ENCODE data around the gene IVL. TPM values are rescaled to one million over a fixed set of nuclear protein-coding genes. Genes with fewer than 3 reads are reported as not detected.

IVL gene
- total RNA-seq, 2 experiments from 2014 or later = not detected

- Mint-ChIP-seq H3K36me3 (ENCODE audit: low read depth) (no peaks in the 10 kb centered on the region), H3K27me3 (ENCODE audit: low read depth) (no peaks in the 10 kb centered on the region), H3K9me3 (ENCODE audit: insufficient read depth) (no peaks in the 10 kb centered on the region), H3K4me1 (ENCODE audit: low read depth) (no peaks in the 10 kb centered on the region), H3K27ac (no peak overlapping the region), H3K4me3 (no peak overlapping the region)
- ATAC-seq (no peak), DNase-seq (no peak)
- CTCF ChIA-PET = no interaction called here
- POLR2A ChIA-PET = no interaction called here
Observed at GRCh38 chr1:152959801-152960451, 51.6 kb downstream of the IVL start.

- H3K9me3 Mint-ChIP-seq (ENCODE audit: insufficient read depth) = no peaks in the 10 kb centered on the region
- CTCF ChIA-PET = no interaction called here
- DNase-seq = no peak
Observed at GRCh38 chr1:152960452-152961044, 52.2 kb downstream of the IVL start.

More at GRCh38 chr1:152960452-152961044, 52.2 kb downstream of the IVL start:
- Mint-ChIP-seq H3K36me3 (ENCODE audit: low read depth) (no peaks in the 10 kb centered on the region), H3K27me3 (ENCODE audit: low read depth) (no peaks in the 10 kb centered on the region), H3K4me1 (ENCODE audit: low read depth) (no peaks in the 10 kb centered on the region), H3K27ac (no peak overlapping the region), H3K4me3 (no peak overlapping the region)
- POLR2A ChIA-PET = no interaction called here
- ATAC-seq = no peak

Other genes with a start within 250 kb of the IVL start
- gene LCE2D, start 245.2 kb upstream of the IVL start, total RNA-seq = not detected
- gene LCE2C, start 233.3 kb upstream of the IVL start, total RNA-seq = not detected
- not detected for gene LCE2B, start 222.4 kb upstream of the IVL start, total RNA-seq
- gene LCE2A, start 210.2 kb upstream of the IVL start, total RNA-seq = not detected
- not detected for gene LCE4A, start 200.4 kb upstream of the IVL start, total RNA-seq
- not detected for gene KPRP, start 150.5 kb upstream of the IVL start, total RNA-seq
- gene LCE1F, start 133.4 kb upstream of the IVL start, total RNA-seq = not detected
- gene LCE1E, start 122.3 kb upstream of the IVL start, total RNA-seq = not detected
- gene LCE1D, start 111.8 kb upstream of the IVL start, total RNA-seq = not detected
- gene LCE1C, start 101.9 kb upstream of the IVL start, total RNA-seq = not detected
- not detected for gene LCE1B, start 96.6 kb upstream of the IVL start, total RNA-seq
- not detected for gene LCE1A, start 81.1 kb upstream of the IVL start, total RNA-seq
- not detected for gene LCE6A, start 65.7 kb upstream of the IVL start, total RNA-seq
- not detected for gene LCE7A, start 48.5 kb upstream of the IVL start, total RNA-seq
- gene SMCP, start 30.2 kb upstream of the IVL start, total RNA-seq = not detected
- not detected for gene SPRR5, start 38.7 kb downstream of the IVL start, total RNA-seq
- not detected for gene SPRR4, start 62.1 kb downstream of the IVL start, total RNA-seq
- not detected for gene SPRR1A, start 75.5 kb downstream of the IVL start, total RNA-seq
- gene SPRR3, start 93.2 kb downstream of the IVL start, total RNA-seq = not detected
- gene SPRR1B, start 122.7 kb downstream of the IVL start, total RNA-seq = not detected
- gene SPRR2D, start 132.6 kb downstream of the IVL start, total RNA-seq = not detected
- not detected for gene SPRR2A, start 149.0 kb downstream of the IVL start, total RNA-seq
- gene SPRR2B, start 163.1 kb downstream of the IVL start, total RNA-seq = not detected
- gene SPRR2E, start 186.0 kb downstream of the IVL start, total RNA-seq = not detected
- gene SPRR2F, start 205.0 kb downstream of the IVL start, total RNA-seq = not detected
- gene SPRR2G, start 242.3 kb downstream of the IVL start, total RNA-seq = not detected